Stimulated activated CD8-positive, alpha-beta memory T cell treated with anti-CD3 and anti-CD28 coated beads, Interleukin-12 subunit alpha, Interleukin-12 subunit beta, amount 100 ng/mL, for 4 hours (primary cell): ENCODE results near the gene C8G.

Source experiments
- DNase-seq: peaks from one replicate; pipeline ENCODE4 v3.0.0-alpha.2; 2020; ENCODE audit warnings: low read depth

The C8G gene

GRCh38 chr9:136920734-136921231 lies 24.3 kb upstream of the C8G start:
- no peak for DNase-seq

- DNase-seq = no peak
Observed at GRCh38 chr9:136921307-136921706, 23.7 kb upstream of the C8G start.

- no peak for DNase-seq
Observed at GRCh38 chr9:136921718-136922117, 23.3 kb upstream of the C8G start.

GRCh38 chr9:136922540-136922939 lies 22.5 kb upstream of the C8G start:
- no peak for DNase-seq

GRCh38 chr9:136923881-136924280 lies 21.2 kb upstream of the C8G start:
- DNase-seq = no peak

GRCh38 chr9:136925414-136926153 lies 19.5 kb upstream of the C8G start:
- DNase-seq = no peak

GRCh38 chr9:136926154-136926704 lies 18.8 kb upstream of the C8G start:
- no peak for DNase-seq

GRCh38 chr9:136926749-136927148 lies 18.3 kb upstream of the C8G start:
- DNase-seq = no peak

GRCh38 chr9:136927343-136928271 lies 17.4 kb upstream of the C8G start:
- no peak for DNase-seq

GRCh38 chr9:136928591-136928990 lies 16.5 kb upstream of the C8G start:
- no peak for DNase-seq

- no peak for DNase-seq
Observed at GRCh38 chr9:136930014-136930413, 15.0 kb upstream of the C8G start.

GRCh38 chr9:136931611-136932130 lies 13.4 kb upstream of the C8G start:
- no peak for DNase-seq

- DNase-seq = no peak
Observed at GRCh38 chr9:136934277-136934676, 10.8 kb upstream of the C8G start.

GRCh38 chr9:136935651-136936050 lies 9.4 kb upstream of the C8G start:
- DNase-seq = no peak

- no peak for DNase-seq
Observed at GRCh38 chr9:136936645-136937170, 8.3 kb upstream of the C8G start.

- DNase-seq = no peak
Observed at GRCh38 chr9:136937186-136938001, 7.6 kb upstream of the C8G start.

GRCh38 chr9:136939431-136939995 lies 5.5 kb upstream of the C8G start:
- no peak for DNase-seq

- DNase-seq = no peak
Observed at GRCh38 chr9:136939996-136940525, 5.0 kb upstream of the C8G start.

GRCh38 chr9:136940526-136941230 lies 4.4 kb upstream of the C8G start:
- DNase-seq = no peak
